ENCODE measurements around the gene MYO3B.

Gene MYO3B

DNA sequence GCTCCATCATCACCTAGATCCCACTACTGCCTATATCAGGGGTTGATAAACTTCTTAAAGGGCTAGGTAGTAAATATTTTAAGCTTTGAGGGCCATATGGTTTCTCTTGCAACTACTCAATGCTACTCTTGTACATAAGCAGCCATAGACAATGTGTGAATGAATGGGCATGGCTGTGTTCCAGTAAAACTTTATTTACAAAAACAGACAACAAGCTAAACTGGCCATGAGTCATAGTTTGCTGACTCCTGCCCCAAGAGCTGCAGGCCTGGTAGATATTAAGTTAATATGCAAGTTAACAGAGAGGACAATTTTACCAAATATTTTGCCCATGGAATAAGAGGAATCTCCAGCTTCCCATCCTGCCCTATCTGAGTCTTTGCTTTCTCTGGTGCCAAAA lies 29.8 kb upstream of the MYO3B start:
- no peak overlapping the region for H3K27ac ChIP-seq (ENCODE audit: low read length)
- no peak overlapping the region for H2AFZ ChIP-seq (ENCODE audit: low read depth, low read length)
- no peaks in the 10 kb centered on the region for H4K20me1 ChIP-seq (ENCODE audit: insufficient read depth, low read length)
- no peak overlapping the region for H3K9ac ChIP-seq (ENCODE audit: low read length)
- peaks cover under 1% of the 10 kb centered on the region for H3K36me3 ChIP-seq (replicated peaks; ENCODE audit: low read depth, low read length)
- H3K9me3 ChIP-seq (ENCODE audit: insufficient read depth, low read length): no peaks in the 10 kb centered on the region
- no peak overlapping the region for H3K4me2 ChIP-seq (ENCODE audit: low read length)
- H3K4me3 ChIP-seq (ENCODE audit: low read length): no peak overlapping the region
- TF ChIP-seq, protein P1, sequence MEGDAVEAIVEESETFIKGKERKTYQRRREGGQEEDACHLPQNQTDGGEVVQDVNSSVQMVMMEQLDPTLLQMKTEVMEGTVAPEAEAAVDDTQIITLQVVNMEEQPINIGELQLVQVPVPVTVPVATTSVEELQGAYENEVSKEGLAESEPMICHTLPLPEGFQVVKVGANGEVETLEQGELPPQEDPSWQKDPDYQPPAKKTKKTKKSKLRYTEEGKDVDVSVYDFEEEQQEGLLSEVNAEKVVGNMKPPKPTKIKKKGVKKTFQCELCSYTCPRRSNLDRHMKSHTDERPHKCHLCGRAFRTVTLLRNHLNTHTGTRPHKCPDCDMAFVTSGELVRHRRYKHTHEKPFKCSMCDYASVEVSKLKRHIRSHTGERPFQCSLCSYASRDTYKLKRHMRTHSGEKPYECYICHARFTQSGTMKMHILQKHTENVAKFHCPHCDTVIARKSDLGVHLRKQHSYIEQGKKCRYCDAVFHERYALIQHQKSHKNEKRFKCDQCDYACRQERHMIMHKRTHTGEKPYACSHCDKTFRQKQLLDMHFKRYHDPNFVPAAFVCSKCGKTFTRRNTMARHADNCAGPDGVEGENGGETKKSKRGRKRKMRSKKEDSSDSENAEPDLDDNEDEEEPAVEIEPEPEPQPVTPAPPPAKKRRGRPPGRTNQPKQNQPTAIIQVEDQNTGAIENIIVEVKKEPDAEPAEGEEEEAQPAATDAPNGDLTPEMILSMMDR (IDR thresholded peaks at IDR 0.05; ENCODE audit: low read depth, low read length): no peak
- no peak for TF ChIP-seq EZH2phosphoT487 (IDR thresholded peaks at IDR 0.05; ENCODE audit: low read depth)
- H3K27me3 ChIP-seq (ENCODE audit: low read depth, low read length): no peaks in the 10 kb centered on the region
- H3K79me2 ChIP-seq (ENCODE audit: low read length): no peaks in the 10 kb centered on the region
- peaks cover 44% of the 10 kb centered on the region for H3K4me1 ChIP-seq (ENCODE audit: low read length)

DNA sequence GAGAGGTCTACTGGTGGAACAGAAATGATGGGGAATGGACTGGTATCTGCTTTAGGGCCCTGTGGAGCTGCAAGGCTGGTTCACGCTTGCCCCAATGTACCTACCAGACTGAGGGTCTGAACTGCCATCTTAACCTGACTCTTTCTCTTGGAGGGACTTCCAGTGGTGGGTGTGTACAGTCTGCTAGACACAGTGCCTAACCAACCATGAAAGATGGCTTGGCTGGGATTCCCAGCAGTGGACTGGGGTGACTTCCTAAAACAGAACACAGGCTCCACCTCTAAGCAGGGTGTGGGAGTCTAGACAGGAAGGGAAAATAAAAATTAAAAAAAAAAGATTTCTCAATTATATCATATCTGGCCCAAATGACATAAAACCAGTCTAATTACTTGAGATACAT lies 25.5 kb upstream of the MYO3B start:
- Histone ChIP-seq H3K4me3 (ENCODE audit: low read length) (no peak overlapping the region), H3K27ac (ENCODE audit: low read length) (no peak overlapping the region), H4K20me1 (ENCODE audit: insufficient read depth, low read length) (no peaks in the 10 kb centered on the region), H3K36me3 (replicated peaks; ENCODE audit: low read depth, low read length) (peaks cover 5% of the 10 kb centered on the region), H3K4me2 (ENCODE audit: low read length) (no peak overlapping the region), H3K79me2 (ENCODE audit: low read length) (no peaks in the 10 kb centered on the region), H3K9me3 (ENCODE audit: insufficient read depth, low read length) (no peaks in the 10 kb centered on the region; the same call in 1 of the 2 replicates), H3K27me3 (ENCODE audit: low read depth, low read length) (peaks cover 3% of the 10 kb centered on the region; the same call in 1 of the 2 replicates), H3K4me1 (ENCODE audit: low read length) (peaks cover 30% of the 10 kb centered on the region), H2AFZ (ENCODE audit: low read depth, low read length) (no peak overlapping the region), H3K9ac (ENCODE audit: low read length) (no peak overlapping the region)
- no peak for TF ChIP-seq EZH2phosphoT487 (IDR thresholded peaks at IDR 0.05; ENCODE audit: low read depth)
- TF ChIP-seq, protein P1 (IDR thresholded peaks at IDR 0.05; ENCODE audit: low read depth, low read length): no peak

GRCh38 chr2:170155022-170155722 lies 22.8 kb upstream of the MYO3B start:
- peak overlapping the region; percentile 97 for H3K4me2 ChIP-seq (ENCODE audit: low read length)
- H3K9me3 ChIP-seq (ENCODE audit: insufficient read depth, low read length): no peaks in the 10 kb centered on the region; the same call in 1 of the 2 replicates
- no peak overlapping the region for H2AFZ ChIP-seq (ENCODE audit: low read depth, low read length)
- peaks cover 5% of the 10 kb centered on the region for H3K36me3 ChIP-seq (replicated peaks; ENCODE audit: low read depth, low read length)
- peak overlapping the region; percentile 32 for H3K27ac ChIP-seq (ENCODE audit: low read length)
- peaks cover 15% of the 10 kb centered on the region for H3K27me3 ChIP-seq (ENCODE audit: low read depth, low read length)
- H3K9ac ChIP-seq (ENCODE audit: low read length): 0 out of 2 replicates have a peak overlapping the region, but pooled peaks have one; percentile 19
- H3K4me1 ChIP-seq (ENCODE audit: low read length): peaks cover 42% of the 10 kb centered on the region
- TF ChIP-seq, protein P1 (IDR thresholded peaks at IDR 0.05; ENCODE audit: low read depth, low read length): no peak
- no peak for TF ChIP-seq EZH2phosphoT487 (IDR thresholded peaks at IDR 0.05; ENCODE audit: low read depth)
- peak overlapping the region; percentile 71 for H3K4me3 ChIP-seq (ENCODE audit: low read length)
- no peaks in the 10 kb centered on the region for H3K79me2 ChIP-seq (ENCODE audit: low read length)
- no peaks in the 10 kb centered on the region for H4K20me1 ChIP-seq (ENCODE audit: insufficient read depth, low read length)

DNA sequence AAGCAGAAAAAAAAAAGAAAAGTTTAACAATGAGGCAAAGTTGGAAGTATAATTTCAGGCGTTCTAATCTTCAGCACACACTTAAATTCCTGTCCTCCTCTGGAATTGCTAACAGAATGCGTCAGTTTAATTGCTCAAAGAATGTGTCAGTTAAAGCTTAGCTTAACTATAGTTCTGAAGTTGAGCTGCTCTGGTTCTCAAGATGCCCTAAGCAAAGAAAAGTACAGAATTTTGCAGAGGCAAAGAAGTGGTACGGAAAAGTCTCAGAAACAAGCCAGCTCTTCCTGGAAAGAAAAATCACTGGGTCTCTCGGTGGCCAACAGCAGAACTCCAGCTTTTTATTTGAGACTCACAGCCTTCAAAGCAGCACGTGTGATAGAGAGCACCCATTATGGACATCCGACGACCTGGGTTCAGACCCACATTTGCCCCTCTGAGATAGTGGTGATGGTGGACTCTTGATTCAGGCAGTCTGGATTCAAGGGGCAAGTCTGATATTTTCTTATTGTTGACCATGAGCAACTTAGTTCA lies 22.2 kb upstream of the MYO3B start:
- H3K4me2 ChIP-seq (ENCODE audit: low read length): peak overlapping the region; percentile 97

More for the DNA sequence above, 22.2 kb upstream of the MYO3B start:
- H3K9me3 ChIP-seq (ENCODE audit: insufficient read depth, low read length): no peaks in the 10 kb centered on the region; the same call in 1 of the 2 replicates
- peaks cover 5% of the 10 kb centered on the region for H3K36me3 ChIP-seq (replicated peaks; ENCODE audit: low read depth, low read length)
- TF ChIP-seq EZH2phosphoT487 (IDR thresholded peaks at IDR 0.05; ENCODE audit: low read depth): no peak
- TF ChIP-seq, protein P1 (IDR thresholded peaks at IDR 0.05; ENCODE audit: low read depth, low read length): no peak
- no peak overlapping the region for H3K9ac ChIP-seq (ENCODE audit: low read length)
- peaks cover 15% of the 10 kb centered on the region for H3K27me3 ChIP-seq (ENCODE audit: low read depth, low read length)
- peak overlapping the region; percentile 32 for H3K27ac ChIP-seq (ENCODE audit: low read length)
- H3K4me3 ChIP-seq (ENCODE audit: low read length): peak overlapping the region; percentile 71
- H4K20me1 ChIP-seq (ENCODE audit: insufficient read depth, low read length): no peaks in the 10 kb centered on the region
- H3K4me1 ChIP-seq (ENCODE audit: low read length): peaks cover 48% of the 10 kb centered on the region
- H2AFZ ChIP-seq (ENCODE audit: low read depth, low read length): no peak overlapping the region
- no peaks in the 10 kb centered on the region for H3K79me2 ChIP-seq (ENCODE audit: low read length)
